Measurements from ENCODE around the gene WBP4. TPM values are rescaled to one million over a fixed set of nuclear protein-coding genes. Genes with fewer than 3 reads are reported as not detected.
"Not testable (repeated sequence)": the region's sequence is repeated elsewhere in the genome, so short reads cannot be mapped to it uniquely, and the experiment has no call there.

WBP4 gene
- total and polyA plus RNA-seq, 8 donors: 7.2 to 24.5 (median 22.4) TPM

DNA sequence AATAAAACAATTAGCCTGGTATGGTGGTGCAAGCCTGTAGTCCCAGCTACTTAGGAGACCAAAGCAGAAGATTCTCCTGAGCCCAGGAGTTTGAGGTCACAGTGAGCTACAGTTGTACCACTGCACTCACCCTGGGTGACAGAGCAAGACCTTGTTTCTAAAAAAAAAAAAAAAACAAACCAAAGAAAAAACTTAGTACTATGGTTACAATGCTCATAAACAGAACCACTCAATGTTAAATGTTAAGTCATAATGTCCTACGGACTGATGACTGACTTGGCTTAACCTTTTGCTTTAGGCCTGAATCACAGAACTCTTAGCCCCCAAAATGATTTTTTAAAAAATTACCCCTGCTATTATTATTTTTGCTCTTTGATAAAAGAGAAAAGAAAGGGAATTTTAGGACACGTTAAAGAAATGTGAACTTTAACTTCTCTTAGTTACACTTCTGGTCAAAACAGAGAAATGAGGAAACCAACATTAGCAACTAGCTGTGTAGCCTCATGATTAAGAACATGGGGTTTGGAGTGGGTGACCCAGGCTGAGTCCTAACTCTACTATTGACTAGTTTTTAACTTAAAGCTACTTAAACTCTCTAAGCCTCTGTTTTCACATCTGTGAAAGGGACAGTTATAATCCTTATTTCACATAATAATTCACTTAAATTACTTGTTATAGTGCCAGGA is 28.5 kb upstream of the WBP4 start:
- H3K27me3 ChIP-seq: no peaks in the 10 kb centered on the region
- H3K4me3 ChIP-seq: no peak overlapping the region
- ATAC-seq: peak; percentile 54
- DNase-seq: no peak
- TF ChIP-seq, protein P1, sequence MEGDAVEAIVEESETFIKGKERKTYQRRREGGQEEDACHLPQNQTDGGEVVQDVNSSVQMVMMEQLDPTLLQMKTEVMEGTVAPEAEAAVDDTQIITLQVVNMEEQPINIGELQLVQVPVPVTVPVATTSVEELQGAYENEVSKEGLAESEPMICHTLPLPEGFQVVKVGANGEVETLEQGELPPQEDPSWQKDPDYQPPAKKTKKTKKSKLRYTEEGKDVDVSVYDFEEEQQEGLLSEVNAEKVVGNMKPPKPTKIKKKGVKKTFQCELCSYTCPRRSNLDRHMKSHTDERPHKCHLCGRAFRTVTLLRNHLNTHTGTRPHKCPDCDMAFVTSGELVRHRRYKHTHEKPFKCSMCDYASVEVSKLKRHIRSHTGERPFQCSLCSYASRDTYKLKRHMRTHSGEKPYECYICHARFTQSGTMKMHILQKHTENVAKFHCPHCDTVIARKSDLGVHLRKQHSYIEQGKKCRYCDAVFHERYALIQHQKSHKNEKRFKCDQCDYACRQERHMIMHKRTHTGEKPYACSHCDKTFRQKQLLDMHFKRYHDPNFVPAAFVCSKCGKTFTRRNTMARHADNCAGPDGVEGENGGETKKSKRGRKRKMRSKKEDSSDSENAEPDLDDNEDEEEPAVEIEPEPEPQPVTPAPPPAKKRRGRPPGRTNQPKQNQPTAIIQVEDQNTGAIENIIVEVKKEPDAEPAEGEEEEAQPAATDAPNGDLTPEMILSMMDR (IDR thresholded peaks at IDR 0.05): no peak
- H3K4me1 ChIP-seq: peaks cover 9 to 25% of the 10 kb centered on the region in 2 donors
- H3K36me3 ChIP-seq: no peaks in the 10 kb centered on the region
- H3K27ac ChIP-seq: no peak overlapping the region
- H3K9me3 ChIP-seq: no peaks in the 10 kb centered on the region
- intact Hi-C loops (cut with DNase I): no loop called here

DNA sequence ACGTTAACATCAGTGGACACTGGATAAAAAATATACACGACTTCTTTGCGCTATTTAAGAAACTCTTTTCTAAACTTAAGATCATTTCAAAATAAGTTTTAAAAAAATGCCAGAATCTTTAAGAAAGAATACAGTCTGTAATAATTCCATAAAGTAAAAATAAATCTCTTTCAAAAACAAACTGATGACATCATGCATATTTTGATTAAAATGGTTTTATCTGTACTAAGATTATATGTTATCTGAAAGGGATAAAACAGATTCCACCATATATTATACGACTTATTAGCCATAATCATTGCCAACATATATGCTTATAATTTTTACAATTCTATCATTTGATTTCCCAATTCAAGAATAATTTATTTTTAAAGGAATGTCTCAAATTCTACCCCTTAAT is 26.9 kb upstream of the WBP4 start:
- H3K4me1 ChIP-seq: peaks cover 9 to 34% of the 10 kb centered on the region in 2 donors
- no peaks in the 10 kb centered on the region for H3K9me3 ChIP-seq
- H3K27ac ChIP-seq: no peak overlapping the region
- H3K27me3 ChIP-seq: no peaks in the 10 kb centered on the region
- intact Hi-C loops (cut with DNase I): no loop called here
- H3K4me3 ChIP-seq: no peak overlapping the region
- no peaks in the 10 kb centered on the region for H3K36me3 ChIP-seq
- DNase-seq (no peak), ATAC-seq (no peak)
- TF ChIP-seq, protein P1 (IDR thresholded peaks at IDR 0.05): no peak

DNA sequence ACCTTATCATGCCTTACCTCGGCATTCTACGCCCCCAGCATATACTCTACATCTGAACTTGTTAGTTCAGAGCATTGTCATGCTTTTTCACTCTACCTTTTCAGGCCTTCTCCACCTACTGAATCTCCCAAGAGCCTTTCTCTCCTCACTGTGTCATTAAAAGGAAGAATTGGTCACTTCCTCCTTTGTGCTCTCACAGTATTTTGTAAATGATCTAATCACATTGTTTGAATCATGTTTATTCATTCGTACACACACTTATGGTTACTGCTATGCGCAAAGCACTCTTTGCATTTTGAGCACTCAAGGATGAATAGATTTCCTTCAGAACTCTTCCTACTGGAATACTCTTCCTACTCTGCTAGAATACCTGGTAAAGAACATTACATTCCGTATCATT is 26.4 kb upstream of the WBP4 start:
- no peak overlapping the region for H3K27ac ChIP-seq
- peaks cover 9 to 34% of the 10 kb centered on the region in 2 donors for H3K4me1 ChIP-seq
- intact Hi-C loops (cut with DNase I): no loop called here
- no peaks in the 10 kb centered on the region for H3K36me3 ChIP-seq
- DNase-seq: no peak
- TF ChIP-seq, protein P1 (IDR thresholded peaks at IDR 0.05): no peak
- H3K4me3 ChIP-seq: no peak overlapping the region
- ATAC-seq: peak; percentile 34
- no peaks in the 10 kb centered on the region for H3K9me3 ChIP-seq
- H3K27me3 ChIP-seq: no peaks in the 10 kb centered on the region

DNA sequence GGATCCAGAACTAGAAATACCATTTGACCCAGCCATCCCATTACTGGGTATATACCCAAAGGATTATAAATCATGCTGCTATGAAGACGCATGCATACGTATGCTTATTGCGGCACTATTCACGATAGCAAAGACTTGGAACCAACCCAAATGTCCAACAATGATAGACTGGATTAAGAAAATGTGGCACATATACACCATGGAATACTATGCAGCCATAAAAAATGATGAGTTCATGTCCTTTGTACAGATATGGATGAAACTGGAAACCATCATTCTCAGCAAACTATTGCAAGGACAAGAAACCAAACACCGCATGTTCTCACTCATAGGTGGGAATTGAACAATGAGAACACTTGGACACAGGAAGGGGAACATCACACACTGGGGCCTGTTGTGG is 24.8 kb upstream of the WBP4 start:
- H3K27ac ChIP-seq; intact Hi-C loops (cut with DNase I); ATAC-seq; H3K9me3 ChIP-seq; H3K36me3 ChIP-seq; H3K27me3 ChIP-seq; DNase-seq; H3K4me3 ChIP-seq: not testable (repeated sequence)
- H3K4me1 ChIP-seq: peaks cover 9 to 34% of the 10 kb centered on the region in 2 donors

DNA sequence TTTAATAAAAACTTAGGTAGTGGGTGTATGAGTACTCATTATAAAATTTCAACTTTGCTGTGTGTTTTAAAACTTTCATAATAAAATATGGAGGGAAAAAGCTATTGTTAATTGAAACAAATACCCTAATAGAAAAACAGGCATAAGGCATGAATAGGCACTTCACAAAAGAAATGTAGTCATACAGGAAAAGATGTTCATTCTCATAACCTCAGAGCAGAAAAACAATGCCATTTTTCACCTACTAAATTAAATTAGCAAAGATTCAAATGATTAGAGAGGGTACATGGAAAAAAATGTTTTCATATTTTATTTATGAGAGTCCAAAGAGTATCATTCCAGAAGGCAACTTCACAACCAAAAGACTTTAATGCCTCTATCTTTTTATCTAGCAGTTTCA is 21.6 kb upstream of the WBP4 start:
- Histone ChIP-seq H3K4me3 (no peak overlapping the region), H3K27me3 (no peaks in the 10 kb centered on the region), H3K36me3 (no peaks in the 10 kb centered on the region), H3K9me3 (no peaks in the 10 kb centered on the region), H3K27ac (no peak overlapping the region), H3K4me1 (peaks cover 8 to 18% of the 10 kb centered on the region in 2 donors)
- TF ChIP-seq, protein P1 (IDR thresholded peaks at IDR 0.05): no peak
- ATAC-seq (no peak), DNase-seq (no peak)
- intact Hi-C loops (cut with DNase I): no loop called here
